Measurements from ENCODE around the gene DCST2.

DNA sequence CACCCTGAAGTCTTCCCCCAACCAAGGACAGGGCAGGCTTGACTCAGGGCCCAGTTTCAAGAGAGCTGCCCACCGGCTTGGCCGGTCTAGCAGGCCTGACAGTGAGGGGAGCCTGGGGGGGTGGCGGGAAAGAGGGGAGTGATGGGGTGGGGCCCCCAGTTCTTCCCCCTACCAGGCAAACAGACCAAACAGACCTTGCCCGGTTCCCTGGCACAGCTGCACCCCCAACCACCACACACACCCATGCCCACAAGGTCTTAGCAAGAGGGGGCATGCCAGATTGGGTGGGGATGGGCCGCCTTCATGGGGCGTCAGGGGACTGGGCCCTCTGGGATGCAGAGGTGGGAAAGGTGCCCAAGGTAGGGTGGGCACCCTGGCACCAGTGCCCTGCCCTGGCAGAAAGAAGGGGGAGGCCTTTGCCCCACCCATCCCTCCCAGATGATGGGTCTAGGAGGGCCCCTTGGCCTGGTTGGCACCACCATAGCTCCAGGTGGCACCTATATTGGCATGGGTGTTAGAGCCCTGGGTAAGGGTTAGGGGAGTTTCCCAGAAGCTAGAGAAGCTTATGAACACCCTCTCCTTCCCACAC is 22.1 kb downstream of the DCST2 start:
- TF ChIP-seq, protein P1, sequence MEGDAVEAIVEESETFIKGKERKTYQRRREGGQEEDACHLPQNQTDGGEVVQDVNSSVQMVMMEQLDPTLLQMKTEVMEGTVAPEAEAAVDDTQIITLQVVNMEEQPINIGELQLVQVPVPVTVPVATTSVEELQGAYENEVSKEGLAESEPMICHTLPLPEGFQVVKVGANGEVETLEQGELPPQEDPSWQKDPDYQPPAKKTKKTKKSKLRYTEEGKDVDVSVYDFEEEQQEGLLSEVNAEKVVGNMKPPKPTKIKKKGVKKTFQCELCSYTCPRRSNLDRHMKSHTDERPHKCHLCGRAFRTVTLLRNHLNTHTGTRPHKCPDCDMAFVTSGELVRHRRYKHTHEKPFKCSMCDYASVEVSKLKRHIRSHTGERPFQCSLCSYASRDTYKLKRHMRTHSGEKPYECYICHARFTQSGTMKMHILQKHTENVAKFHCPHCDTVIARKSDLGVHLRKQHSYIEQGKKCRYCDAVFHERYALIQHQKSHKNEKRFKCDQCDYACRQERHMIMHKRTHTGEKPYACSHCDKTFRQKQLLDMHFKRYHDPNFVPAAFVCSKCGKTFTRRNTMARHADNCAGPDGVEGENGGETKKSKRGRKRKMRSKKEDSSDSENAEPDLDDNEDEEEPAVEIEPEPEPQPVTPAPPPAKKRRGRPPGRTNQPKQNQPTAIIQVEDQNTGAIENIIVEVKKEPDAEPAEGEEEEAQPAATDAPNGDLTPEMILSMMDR (IDR thresholded peaks at IDR 0.05), result no peak
- TF ChIP-seq EP300 (IDR thresholded peaks at IDR 0.05), result no peak
